KBM-7 (cell line): ENCODE results near the gene COL18A1.
"Not testable (repeated sequence)": the region's sequence is repeated elsewhere in the genome, so short reads cannot be mapped to it uniquely, and the experiment has no call there.

Experiments used
- DNase-seq: peaks from one replicate; pipeline ENCODE4 v3.0.0-alpha.2; 2015
- in situ Hi-C: fragments of 300-500 bp; cut with MboI; formaldehyde crosslinking; loops from 2 replicates; pipeline ENCODE4 v1.14.3; 2020; ENCODE audit warnings: low sequenced_read_pairs, low pct_unique_long_range_greater_than_20kb, mixed read lengths

The COL18A1 gene

DNA sequence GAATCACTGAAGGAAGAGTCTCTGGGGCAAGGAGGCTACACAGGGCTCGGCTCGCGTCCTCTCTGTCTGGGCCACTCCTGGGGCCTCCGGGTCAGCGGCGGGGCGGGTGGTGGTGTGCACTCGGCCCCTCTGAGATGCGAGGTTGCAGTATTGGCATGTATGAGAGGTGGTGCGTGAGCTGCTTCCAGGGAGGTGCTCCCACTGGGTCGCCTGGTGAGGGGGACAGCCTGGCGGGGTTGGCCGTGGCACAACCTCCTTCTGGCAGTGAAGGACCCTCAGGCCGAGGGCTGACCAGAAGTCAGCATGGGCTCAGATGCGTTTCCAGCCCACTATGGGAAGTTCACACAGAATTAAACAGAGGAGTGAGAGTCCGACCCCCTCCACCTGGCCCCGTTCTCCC lies 38.5 kb upstream of the COL18A1 start:
- DNase-seq, result no peak

DNA sequence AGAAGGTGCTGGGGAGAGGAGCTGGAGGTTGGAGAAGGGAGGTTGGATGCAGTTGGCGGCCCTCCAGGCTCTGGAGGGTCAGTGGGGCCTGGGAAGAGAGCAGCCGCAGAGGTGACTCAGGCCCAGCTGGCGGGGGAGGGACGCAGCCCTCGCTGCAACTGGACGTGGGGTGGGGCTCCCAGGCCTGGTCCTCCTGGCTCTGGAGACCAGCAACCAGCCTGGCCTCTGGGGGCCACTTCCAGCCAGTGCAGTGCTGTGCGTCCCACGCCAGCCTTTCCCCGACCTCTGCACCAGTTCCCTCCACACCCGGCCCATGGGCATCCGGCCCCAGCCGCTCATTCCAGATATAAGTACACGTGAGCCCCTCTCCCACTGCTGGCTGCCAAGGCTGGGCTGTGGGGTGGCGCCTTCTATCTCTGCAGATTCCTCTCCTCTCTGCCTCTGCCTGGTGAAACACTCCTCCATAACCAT lies 38.0 kb upstream of the COL18A1 start:
- no peak for DNase-seq
- in situ Hi-C loops, result no loop called here

More for the DNA sequence above, 38.5 kb upstream of the COL18A1 start:
- in situ Hi-C loops, result no loop called here

DNA sequence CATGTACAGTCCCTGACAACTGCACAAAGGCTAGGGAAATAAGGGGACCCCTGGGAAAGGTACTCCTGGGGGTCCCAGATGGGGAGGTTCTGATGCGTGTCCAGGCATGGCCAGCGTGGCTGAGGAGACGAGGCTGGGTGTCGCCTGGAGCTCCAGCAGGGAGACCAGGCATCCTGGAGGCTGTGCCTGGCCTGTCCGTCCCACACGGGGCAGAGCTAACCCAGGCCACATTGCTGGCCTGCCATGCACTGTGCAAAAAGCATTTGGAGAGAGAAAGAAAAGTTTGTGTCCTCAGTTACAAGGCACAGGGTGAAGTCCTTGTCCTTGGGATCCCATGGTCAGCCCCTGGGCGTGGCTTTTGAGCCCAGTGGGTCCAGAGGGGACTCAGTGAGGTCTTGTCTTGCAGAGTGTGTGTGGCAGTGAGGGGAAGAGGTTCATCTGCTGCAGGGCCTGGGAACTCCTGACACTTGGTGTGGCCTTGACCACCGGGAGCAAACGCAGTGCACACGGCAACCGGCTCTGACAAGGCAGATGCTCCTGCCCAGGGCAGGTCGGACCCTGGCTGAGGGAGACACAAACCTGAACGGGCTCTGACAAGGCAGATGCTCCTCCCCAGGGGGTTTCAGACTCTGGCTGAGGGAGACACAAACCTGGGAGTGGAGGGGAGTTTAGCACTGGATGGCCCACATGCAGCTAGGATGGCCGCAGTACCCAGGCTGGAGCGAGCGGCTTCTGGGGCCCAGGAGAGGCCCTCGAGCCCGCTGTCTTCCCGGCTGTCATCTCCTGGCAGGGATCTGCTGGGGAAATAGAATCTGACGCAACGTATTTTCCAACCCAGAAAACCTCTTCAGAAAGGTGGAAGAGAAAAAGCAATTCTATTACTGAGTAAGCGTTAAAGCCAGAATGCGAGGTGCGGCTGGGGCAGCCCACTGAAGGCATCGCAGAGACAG lies 37.3 kb upstream of the COL18A1 start:
- in situ Hi-C loops, result no loop called here
- no peak for DNase-seq

DNA sequence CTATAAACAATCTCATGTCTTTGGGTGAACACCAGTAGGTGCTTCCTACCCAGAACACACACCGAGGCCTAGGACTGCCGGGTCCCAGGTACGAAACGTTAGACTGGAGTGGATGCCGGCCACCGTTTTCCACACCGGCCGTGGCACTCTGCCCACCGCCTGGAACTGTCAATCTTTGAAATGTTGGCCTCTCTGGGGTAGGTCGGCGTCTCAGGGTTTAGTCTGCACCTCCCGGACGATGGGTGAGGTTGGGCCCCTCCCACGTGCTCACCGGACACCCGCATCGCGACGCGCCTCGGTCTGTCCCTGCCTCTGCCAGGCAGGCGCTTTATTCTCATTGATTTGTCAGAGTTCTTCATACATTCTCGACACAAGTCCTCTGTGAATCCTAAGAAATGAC lies 35.9 kb upstream of the COL18A1 start:
- in situ Hi-C loops, DNase-seq: not testable (repeated sequence)

DNA sequence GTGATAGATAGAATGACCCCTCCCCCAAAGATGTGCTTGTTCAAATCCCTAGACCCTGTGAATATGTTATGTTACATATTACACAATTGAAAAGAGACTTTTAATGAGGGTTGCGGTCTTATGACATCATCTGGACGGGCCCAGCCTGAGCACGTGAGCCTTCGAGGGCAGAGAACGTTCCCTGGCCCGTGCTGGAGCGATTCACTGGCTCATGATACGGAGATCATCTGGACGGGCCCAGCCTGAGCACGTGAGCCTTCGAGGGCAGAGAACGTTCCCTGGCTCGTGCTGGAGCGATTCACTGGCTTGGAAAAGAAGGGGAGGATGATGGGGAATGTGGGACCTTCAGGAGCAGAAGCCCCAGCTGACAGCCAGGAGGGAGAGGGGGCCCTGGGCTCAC lies 34.4 kb upstream of the COL18A1 start:
- no peak for DNase-seq
- in situ Hi-C loops, result no loop called here

DNA sequence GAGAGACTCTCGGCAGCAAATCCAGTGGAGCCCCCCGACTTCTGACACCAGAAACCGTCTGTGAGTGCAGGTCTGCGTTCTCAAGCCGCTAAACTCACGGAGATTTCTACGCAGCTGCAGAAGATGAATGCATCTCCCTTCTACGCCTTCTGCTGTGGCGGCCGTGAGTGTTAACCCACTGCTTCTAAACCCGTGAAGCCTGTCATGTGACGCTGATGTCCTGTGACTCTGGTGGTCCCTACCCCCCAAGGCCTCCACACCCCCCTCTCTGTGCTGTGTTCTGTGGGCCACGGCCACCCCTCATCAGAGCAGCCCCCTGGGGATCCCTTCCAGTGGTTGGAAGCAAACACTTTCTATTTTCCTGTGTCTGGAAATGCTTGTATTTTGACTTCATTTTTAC lies 33.9 kb upstream of the COL18A1 start:
- in situ Hi-C loops, result no loop called here
- DNase-seq, result no peak

DNA sequence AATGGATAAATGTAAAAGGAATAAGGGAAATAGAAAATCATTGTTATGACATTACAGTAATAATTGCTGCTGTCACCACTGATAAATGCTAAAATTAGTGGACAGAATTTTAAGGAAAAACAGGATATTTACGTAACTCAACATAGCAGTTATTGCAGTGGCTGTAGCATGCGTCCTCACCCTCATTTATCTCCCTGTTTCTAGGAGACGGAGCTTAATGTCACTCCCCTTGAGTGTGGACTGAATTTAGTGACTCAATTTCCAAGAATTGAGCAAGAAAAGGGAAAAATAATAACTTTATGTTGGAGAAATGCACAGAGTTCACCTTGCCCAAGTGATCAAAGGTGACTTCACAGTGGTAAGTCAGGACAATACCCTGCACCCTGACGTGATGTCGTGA lies 33.3 kb upstream of the COL18A1 start:
- no peak for DNase-seq
- in situ Hi-C loops, result no loop called here

DNA sequence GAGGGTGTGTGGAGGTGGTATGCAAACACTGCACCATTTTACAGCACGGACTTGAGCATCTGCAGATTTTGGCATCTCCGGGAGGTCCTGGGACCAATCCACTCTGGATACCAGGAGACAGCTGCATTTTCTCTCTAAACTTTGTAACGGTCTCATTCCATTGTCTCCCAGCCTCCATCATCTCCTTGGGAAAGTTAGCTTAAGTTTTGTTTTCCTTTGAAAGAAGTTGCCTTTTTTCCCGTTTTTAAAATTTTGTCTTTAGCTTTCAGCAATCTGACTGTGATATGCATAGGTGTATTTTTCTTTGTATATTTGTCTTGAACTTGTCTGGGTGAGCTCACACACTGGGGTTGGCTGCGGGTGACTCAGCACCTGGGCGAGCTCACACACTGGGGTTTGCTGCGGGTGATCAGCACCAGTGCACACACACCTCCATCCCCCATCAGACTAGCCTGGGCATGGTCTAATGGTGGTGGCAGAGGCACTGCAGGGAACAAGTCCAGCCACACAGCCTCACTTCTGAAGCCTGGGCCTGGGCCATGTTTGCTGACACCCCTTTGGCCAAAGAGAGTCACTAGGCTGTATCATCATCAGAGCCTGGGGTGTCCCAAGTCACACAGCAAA lies 32.1 kb upstream of the COL18A1 start:
- in situ Hi-C loops, result no loop called here
- DNase-seq, result no peak

DNA sequence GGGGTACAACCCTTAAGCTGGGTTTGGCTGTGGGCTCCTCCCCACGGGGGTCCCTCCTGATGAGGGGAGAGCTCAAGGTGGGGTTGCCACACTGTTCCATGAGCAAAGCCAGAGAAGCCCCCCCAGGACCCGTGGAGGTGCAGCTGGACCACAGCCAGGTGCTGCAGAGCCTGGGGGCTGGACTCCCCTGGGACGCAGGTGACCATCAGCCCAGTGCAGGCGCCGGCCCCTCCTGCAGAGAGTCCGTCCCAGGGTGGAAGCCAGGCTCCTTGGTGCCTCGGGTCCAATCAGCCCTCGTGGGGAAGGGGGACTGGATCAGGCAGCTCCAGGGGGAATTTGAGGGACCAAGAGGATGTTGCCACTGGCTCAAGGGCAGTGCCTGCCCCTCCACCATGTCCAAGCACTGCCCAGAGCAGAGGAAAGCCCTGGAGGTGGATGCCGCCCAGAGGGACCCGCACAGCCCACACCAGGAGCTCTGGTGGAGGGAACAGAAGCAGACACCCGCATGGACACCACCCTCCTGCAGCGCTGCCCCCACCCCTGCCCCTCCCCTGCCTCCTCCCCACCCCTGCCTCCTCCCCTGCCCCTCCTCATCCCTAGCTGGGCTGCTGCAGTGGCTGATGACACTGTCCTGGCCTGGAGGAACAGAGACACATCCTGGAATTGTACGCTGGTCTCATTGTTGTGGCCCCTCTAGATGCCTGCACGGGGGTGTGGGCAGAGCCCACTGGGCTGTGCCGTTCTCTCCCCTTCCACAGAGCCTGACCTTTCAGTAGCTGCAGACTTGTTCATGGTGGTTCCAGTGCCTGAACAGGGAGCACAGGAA lies 30.8 kb upstream of the COL18A1 start:
- DNase-seq, result no peak
- in situ Hi-C loops, result no loop called here

DNA sequence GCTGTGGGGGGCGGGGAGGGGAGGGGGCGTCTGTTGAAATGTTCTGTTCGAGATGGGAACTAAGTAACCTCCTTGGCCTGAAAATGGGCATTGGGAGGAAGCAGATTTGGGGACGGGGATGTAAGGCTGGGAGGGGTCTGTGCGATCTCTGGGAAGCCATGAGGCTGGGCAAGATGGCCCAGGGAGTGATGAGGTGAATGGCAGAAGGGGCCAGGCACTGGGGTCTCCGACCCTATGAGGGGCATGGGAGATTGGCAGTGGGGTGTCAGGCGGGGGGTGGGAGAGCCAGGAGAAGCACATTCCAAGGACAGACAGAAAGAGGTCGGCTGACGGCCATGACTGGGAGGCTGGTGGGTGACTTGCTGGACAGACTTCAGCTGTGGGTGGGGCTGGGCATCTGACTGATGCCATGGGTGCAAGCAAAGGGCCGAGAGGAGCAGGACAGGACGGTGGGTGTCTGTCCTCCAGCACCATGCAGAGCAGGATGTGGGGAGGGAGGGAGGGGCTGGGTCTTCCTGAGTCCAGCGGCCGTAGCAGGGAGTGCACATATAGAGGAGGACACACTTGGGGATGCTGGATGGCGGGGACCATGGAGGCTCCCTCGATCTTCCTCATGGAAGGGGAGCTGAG lies 30.0 kb upstream of the COL18A1 start:
- in situ Hi-C loops, result no loop called here
- no peak for DNase-seq

DNA sequence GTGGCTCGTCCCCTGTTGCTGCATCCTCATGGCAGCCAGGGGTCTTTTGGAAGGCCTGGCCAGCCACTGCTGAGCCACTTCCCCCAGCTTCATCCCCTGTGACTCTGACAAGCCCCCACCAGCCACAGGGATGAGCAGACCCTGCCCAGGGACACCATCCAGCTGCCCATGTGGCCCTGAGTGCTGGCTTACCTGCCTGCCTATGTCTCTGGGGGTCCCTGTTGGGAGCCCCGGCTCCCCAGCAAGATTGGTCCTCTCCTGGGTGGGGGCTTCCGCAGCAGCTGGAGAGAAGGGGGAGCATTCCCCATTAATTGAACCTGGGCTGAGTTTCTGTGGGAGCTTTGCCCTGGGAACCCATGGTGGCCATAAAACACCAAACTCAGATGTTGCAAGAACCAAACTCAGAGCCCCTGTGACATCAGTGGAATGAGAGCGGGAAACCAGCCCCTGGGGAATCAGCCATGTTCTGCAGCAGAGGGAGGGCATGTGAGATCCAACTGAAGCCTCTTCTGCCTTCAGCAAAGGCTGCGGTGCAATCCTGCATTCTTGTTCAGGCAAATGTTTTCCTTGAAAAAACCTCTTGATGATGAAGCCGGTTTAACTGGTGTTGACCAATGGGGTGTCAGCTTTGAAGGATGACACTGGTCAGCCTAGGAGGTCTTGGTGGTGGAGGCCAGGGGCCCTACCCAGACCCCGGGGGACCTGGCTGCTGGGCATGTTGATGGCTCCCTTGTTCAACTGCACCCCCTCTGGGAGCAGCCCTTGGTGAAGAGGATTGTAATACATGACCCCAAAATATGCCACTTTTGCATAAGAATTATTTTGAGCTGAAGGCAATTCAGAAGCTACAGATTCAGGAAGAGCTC lies 28.3 kb upstream of the COL18A1 start:
- in situ Hi-C loops, result no loop called here
- DNase-seq, result no peak

DNA sequence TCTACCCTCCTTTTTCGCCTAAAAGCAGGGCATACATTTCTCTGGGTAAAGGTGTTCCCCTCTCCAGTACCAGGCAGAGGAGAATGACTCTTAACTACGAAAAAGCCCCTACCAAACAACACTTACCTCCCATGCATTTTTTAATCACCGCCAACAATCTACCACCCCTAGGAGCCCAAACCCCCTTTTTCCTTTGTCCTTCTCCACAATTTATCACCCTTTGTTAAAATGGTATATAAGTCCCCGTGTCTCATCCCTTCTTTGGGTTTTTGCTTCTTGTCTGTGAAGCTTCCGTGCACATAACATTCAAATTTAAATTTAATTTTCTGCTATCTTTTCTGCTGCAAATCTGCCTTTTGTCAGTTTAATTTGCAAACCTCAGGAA lies 27.6 kb upstream of the COL18A1 start:
- DNase-seq, result no peak
- in situ Hi-C loops, result no loop called here

DNA sequence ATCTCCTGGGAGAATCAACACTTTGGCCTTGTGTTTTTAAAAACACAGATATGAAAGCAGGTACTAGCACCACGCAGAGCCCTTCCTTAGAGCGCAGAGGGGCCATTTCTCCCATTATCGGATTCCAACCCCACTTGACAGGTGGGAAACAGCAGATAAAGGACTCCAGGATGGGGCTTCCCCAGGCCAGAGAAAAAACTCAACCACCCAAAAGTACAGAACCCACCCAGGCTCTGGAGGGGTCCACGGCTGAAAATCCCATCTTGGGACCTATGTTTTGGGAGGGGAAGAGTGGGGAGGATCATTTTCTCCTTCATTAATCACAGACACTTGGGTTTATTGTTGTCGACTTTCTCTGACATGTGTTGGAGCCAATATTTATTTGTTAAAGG lies 27.1 kb upstream of the COL18A1 start:
- no peak for DNase-seq
- in situ Hi-C loops, result no loop called here

DNA sequence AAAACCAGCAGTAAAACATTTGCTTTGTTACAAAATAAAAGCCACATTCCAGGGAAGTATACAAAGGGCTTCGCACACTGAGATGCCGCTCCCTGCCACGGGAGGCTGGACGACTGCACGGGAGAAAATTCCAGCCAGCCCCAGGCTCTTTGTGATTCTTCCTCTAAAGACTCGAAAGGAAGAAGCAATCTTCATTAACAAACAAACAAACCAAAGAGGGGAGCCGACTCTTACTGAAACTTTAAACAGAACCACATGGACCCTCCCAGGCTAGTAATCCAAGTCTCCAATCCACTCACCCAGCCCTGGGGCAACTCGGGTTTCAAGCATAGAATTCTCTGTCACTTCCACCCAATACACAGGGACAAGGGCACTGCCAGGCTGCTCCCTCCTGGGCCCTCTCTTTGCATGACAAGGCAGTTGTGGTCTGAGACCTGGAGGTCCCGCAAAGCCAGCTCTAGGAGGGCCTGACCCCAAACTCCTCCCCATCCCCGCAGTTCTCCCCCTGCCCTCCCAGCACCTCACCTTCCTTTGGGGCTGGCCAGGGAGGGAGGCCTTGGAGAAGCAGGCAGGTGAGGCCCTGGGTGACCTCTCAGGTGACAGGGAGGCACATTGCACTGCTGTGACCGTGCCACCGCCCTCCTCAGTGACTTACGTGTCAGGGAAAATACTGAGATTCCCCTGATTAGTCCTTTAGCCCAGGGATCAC lies 26.6 kb upstream of the COL18A1 start:
- in situ Hi-C loops, result no loop called here
- no peak for DNase-seq

DNA sequence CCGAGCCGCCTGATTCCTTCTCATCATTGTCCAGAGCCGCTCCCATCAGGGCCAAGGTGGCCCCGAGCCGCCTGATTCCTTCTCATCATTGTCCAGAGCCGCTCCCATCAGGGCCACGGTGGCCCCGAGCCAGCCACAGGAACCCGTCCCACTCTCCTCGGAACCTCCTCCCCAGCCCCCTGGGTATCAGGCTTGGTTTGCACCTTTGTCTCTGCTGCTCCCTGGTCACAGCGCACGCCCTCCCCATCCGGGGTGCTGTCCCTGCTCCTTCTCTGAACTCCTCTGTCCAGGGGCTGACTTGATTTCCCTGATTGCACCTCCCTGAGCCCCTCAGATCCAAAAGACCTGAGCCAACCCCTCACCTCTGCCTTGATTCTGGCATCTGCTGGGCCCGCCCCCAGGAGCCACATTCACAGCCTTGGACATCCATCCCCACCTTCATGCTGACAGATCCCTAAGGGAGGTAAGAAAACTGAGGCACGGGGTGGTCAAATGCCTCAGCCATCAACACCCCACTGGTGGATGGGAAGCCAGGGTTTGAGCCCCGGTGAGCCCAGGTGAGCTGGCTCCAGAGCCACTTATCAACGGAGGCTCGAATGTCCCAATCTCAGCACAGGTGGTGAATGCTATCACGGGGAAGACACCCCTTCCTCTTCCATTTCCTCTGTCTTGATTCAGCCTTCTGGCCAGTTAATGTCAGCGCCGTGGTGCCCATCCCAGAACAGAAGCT lies 25.6 kb upstream of the COL18A1 start:
- in situ Hi-C loops, result no loop called here
- no peak for DNase-seq

DNA sequence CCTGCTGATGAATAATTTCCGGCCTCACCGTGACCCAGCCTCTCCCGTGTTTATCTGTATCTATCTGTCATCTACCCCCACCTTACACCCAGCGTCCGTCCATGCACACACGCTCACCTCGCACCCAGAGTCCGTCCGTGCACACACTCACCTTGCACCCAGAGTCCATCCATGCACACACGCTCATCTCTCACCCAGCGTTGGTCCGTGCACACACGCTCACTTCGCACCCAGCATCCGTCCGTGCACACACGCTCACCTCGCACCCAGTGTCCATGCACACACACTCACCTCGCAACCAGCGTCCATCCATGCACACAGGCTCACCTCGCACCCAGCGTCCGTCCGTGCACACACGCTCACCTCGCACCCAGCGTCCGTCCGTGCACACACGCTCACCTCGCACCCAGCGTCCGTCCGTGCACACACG lies 25.0 kb upstream of the COL18A1 start:
- in situ Hi-C loops, result no loop called here
- no peak for DNase-seq

DNA sequence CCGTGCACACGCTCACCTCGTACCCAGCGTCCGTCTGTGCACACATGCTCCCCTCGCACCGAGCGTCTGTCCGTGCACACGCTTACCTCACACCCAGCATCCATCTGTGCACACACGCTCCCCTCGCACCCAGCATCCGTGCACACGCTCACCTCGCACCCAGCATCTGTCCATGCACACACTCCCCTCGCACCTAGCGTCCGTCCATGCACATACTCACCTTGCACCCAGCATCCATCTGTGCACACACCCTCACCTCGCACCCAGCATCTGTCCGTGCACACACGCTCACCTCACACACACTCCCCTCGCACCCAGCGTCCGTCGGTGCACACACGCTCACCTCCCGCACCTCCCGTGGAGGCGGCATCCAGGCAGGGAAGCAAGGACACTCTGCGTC lies 24.4 kb upstream of the COL18A1 start:
- in situ Hi-C loops, result no loop called here
- DNase-seq, result no peak
